ENCODE data around the gene ELL.

The ELL gene

DNA sequence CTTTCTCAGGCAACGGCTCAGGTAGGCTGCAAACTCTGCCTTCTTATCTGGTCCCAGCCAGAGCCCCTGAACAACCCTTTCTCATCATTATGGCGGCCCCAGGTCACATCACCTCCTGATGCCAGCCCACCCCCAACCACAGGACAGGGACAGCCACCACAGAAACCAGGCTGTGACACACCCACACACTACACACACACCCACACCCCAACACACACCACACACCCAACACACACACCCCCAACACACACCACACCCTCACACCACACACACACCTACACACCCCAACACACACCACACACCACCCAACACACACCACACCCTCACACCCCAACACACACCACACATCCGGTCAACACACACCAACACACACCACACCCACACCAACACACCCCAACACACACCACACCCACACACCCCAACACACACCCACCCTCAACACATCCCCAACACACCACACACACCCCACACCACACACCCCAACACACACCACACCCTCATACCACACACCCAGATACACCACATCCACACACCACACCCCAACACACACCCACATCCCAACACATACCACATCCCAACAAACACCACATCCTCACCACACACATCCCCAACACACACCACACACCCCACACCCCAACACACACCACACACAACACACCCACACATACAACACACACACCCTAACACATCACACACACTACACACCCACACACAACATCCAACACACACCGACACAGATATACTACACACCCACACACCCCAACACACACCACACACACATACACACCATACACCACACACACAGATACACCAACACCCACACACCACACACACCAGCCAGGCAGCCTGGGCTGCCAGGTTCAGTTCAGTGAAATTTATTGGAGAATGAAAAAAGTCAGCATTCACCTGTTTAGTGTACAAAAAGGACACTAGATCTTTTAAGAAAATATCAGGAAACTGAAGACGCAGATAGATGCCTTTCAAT, 79.8 kb downstream of the ELL start:
- no peak overlapping the region for H3K4me3 ChIP-seq (ENCODE audit: low read length)
- no peaks in the 10 kb centered on the region for H3K27me3 ChIP-seq (ENCODE audit: insufficient read depth, low read length)
- H3K9me3 ChIP-seq (ENCODE audit: insufficient read depth, low read depth, low read length): no peaks in the 10 kb centered on the region
- peaks cover 19% of the 10 kb centered on the region for H3K4me1 ChIP-seq (ENCODE audit: insufficient read depth, low read length)
- peaks cover 21% of the 10 kb centered on the region for H3K36me3 ChIP-seq (ENCODE audit: insufficient read depth, low read length)
- H3K27ac ChIP-seq (ENCODE audit: low read depth, low read length): no peak overlapping the region
- no peak overlapping the region for H3K9ac ChIP-seq (ENCODE audit: low read depth, low read length)
- 79% methylated on average over 5 of the region's 5 CpGs for WGBS

DNA sequence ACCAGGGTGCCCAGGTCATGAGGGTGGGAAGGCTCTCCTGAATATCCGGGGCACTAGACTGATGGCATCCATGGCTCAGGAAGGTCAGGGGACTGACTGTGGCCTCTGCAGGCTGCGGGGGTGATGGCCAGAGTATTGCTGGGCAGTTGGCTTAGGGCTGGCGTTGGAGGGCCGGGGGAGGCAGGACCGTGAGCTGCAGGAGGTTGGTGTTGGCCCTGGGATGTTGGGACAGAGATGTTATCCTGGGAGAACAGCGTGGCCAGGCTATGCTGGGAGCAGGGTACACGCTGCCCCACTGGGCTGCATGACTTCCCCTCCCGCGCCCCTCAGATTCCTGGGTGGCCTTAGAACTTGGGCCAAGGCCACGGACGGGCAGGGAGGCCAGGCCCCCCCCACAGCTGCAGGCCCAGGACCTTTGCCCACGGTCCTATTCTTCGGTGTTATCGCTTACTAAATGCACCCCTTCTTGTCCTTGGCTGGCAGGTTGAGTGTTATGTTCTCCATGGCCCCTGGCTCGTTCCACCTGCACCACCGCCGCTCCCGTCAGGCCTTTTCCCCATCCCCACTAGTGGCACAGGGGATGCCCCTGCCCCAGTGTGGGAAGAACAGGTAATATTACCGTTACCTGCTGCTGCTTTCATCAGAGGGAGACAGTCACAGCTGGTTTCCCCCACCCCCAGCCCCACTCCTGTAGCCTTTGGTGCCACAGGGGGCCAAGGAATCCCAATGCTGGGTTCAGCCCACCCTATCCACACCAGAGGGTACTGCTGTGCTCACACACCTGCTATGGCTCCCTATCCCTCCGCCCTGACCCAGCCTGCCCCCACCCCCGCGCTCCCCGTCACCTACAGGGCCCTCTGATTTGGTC, 80.7 kb downstream of the ELL start:
- Histone ChIP-seq H3K27ac (ENCODE audit: low read depth, low read length) (no peak overlapping the region), H3K4me1 (ENCODE audit: insufficient read depth, low read length) (peaks cover 19% of the 10 kb centered on the region), H3K27me3 (ENCODE audit: insufficient read depth, low read length) (no peaks in the 10 kb centered on the region), H3K9ac (ENCODE audit: low read depth, low read length) (no peak overlapping the region), H3K9me3 (ENCODE audit: insufficient read depth, low read depth, low read length) (no peaks in the 10 kb centered on the region), H3K4me3 (ENCODE audit: low read length) (no peak overlapping the region), H3K36me3 (ENCODE audit: insufficient read depth, low read length) (peaks cover 22% of the 10 kb centered on the region)
- WGBS: 92% methylated on average over 23 of the region's 23 CpGs

DNA sequence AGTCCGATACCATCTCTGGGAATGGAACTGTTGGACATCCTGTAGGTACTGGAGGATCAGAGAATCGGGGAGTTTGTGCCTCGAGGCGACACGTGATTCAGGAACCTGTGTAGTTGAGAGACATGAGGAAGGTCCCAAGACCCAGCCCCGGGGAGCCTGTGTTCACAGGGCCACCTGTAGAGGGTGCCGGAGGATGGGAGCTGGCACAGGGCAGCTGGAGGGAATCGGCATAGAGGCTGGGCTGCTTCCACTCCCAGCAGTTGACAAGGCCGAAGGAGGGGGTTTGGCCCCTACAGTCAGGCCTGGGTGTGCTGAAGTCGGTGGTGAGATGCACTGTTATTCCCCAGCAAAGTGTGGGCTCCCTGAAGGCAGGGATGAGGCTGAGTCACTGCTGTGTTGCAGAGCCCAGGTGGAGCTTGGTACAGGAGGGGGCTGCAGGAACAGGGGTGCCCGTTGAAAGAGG, 81.4 kb downstream of the ELL start:
- no peak overlapping the region for H3K4me3 ChIP-seq (ENCODE audit: low read length)
- H3K4me1 ChIP-seq (ENCODE audit: insufficient read depth, low read length): peaks cover 19% of the 10 kb centered on the region
- 87% methylated on average over 11 of the region's 11 CpGs for WGBS
- H3K9ac ChIP-seq (ENCODE audit: low read depth, low read length): no peak overlapping the region
- no peaks in the 10 kb centered on the region for H3K27me3 ChIP-seq (ENCODE audit: insufficient read depth, low read length)
- H3K36me3 ChIP-seq (ENCODE audit: insufficient read depth, low read length): peaks cover 26% of the 10 kb centered on the region
- H3K9me3 ChIP-seq (ENCODE audit: insufficient read depth, low read depth, low read length): no peaks in the 10 kb centered on the region
- H3K27ac ChIP-seq (ENCODE audit: low read depth, low read length): no peak overlapping the region

DNA sequence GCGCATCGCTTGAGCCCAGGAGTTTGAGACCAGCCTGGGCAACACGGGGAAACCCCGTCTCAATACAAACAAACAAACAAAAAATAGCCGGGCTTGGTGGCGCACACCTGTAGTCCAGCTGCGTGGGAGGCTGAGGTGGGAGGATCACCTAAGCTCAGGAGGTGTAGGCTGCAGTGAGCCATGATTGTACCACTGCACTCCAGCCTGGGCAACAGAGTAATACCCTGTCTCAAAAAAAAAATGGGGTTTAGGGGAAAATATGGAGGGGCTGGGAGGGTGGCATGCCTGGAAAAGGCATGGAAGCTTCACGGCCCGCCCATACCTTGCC, 82.0 kb downstream of the ELL start:
- no peaks in the 10 kb centered on the region for H3K9me3 ChIP-seq (ENCODE audit: insufficient read depth, low read depth, low read length)

DNA sequence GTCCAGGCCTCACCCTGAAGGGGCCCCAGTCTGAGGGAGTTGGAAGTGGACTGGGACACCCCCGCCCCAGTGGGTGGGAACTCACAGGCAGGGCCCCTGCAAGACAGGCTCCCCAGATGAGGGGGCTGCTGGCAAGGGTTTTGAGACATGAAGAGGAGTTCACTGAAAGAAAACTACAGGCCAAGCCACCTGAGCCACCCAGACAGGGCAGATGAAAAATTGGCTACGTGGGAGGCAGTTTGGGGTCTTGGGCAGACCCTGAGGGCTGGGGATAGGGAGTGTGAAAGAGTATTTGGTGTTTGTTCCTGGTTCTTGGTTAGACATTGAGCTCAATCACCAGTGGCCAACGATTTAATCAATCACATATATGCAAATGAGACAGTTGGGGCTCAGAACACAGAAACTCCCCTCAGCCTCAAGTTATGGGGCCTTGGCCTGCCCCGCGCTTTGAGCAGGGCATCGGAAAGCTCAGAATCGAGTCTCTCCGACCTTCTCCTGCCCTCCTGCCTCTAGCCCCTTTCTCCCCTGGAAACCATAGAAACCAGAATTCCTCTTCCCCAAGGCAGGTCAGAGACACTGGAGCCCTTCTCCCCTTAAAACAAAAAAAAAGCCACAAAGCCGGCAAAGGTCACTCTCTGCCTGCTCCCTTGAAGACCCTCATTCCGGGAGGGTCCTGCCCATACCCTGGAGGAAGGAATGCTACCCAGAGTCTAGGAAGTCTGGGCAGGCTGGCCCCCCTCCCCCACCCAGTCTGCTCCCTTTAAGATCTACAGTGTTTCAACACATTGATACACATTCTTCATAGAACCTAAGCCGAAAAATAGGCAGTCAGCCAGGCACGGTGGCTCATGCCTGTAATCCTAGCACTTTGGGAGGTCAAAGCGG, 82.6 kb downstream of the ELL start:
- peaks cover 28% of the 10 kb centered on the region for H3K36me3 ChIP-seq (ENCODE audit: insufficient read depth, low read length)
- H3K27me3 ChIP-seq (ENCODE audit: insufficient read depth, low read length): no peaks in the 10 kb centered on the region
- H3K9me3 ChIP-seq (ENCODE audit: insufficient read depth, low read depth, low read length): no peaks in the 10 kb centered on the region
- H3K9ac ChIP-seq (ENCODE audit: low read depth, low read length): peak overlapping the region; percentile 4; the same call in 1 of the 2 replicates
- peak overlapping the region; percentile 85; the same call in 1 of the 2 replicates for H3K4me3 ChIP-seq (ENCODE audit: low read length)
- 49% methylated on average over 13 of the region's 13 CpGs for WGBS
- H3K27ac ChIP-seq (ENCODE audit: low read depth, low read length): peak overlapping the region; percentile 92
- H3K4me1 ChIP-seq (ENCODE audit: insufficient read depth, low read length): peaks cover 22% of the 10 kb centered on the region

More for the DNA sequence above, 82.0 kb downstream of the ELL start:
- Histone ChIP-seq H3K36me3 (ENCODE audit: insufficient read depth, low read length) (peaks cover 29% of the 10 kb centered on the region), H3K9ac (ENCODE audit: low read depth, low read length) (no peak overlapping the region), H3K27ac (ENCODE audit: low read depth, low read length) (peak overlapping the region; percentile 92; the same call in 1 of the 2 replicates), H3K4me3 (ENCODE audit: low read length) (no peak overlapping the region), H3K4me1 (ENCODE audit: insufficient read depth, low read length) (peaks cover 19% of the 10 kb centered on the region), H3K27me3 (ENCODE audit: insufficient read depth, low read length) (no peaks in the 10 kb centered on the region)
- WGBS: 92% methylated on average over 9 of the region's 9 CpGs

DNA sequence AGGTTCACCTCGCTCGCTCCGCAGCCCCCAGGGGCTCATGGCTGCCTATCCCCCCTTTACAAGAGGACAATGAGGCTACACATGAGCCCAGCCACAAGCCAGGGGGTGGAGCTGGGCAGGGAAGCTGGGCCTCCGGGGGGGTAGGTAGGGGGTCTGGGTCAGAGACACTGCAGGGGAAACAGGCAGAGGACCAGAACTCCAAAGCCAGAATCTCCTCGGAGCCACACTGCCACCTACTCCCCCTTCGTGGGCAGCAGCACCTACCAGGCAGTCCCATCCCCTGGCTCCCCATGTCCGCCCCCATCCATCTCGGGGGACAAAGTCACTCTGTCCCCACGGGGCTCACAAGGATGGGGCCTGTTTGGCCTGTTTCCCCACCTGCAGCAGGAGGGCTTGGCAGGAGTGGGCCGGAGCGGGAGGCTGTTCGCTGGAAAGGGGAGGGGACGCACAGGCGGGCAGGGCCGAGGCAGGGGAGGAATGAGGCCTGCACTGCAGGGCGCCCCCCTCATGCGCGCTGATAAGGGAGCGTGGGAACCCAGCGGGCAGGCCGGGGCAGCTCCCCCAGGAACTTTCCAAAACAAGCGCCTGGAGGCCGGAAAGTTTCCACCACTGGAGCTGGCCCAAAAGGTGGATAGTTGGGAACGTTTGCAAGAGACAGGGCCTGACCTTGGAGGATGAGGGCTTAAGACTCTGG, 83.4 kb downstream of the ELL start:
- Histone ChIP-seq H3K36me3 (ENCODE audit: insufficient read depth, low read length) (peaks cover 20% of the 10 kb centered on the region), H3K9me3 (ENCODE audit: insufficient read depth, low read depth, low read length) (no peaks in the 10 kb centered on the region), H3K9ac (ENCODE audit: low read depth, low read length) (peak overlapping the region; percentile 70), H3K27ac (ENCODE audit: low read depth, low read length) (peak overlapping the region; percentile 92), H3K4me1 (ENCODE audit: insufficient read depth, low read length) (peaks cover 24% of the 10 kb centered on the region), H3K27me3 (ENCODE audit: insufficient read depth, low read length) (no peaks in the 10 kb centered on the region), H3K4me3 (ENCODE audit: low read length) (peak overlapping the region; percentile 85)
- 11% methylated on average over 24 of the region's 24 CpGs for WGBS

DNA sequence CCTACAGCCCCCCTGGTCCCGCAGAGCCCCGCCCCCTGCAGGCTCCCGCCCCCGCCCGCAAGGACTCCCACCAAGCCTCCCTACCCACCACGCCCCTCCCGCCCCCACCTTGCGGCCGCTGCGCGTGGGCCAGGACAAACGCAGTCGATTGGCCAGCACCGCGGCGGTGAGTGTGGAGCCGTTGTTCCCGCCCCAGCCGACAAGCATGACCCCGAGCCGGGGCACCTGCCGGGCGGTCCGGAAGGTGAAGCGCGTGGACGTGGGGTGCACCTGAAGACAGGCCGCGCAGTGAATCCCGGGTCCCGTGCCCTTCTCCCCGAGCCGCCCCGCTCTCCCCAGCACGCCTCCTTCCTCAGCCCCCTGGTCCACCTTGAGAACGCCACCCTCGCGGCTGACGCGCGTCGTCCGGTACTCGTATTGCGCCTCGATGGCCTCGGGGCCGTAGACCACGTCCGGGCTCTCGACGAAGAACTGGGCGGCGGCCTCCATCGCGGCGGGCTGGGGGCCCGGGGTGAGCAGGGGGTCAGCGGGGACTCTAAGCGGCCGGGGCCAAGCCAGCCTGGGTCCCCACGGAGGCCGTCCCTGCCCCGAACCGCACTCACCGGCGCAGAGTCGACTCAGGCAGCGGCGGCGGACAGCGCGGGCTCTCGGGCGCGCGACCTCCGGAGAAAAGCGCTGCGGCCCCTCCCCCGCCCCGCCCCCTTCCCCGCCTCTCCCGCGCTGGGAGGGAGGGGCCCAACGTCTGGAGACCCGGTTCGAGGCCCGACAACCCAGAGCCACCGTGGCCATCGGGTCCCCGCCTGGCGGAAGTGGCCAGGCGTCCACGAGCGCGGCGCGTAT, 84.2 kb downstream of the ELL start, which contains the start of gene ISYNA1:
Gene ISYNA1, minus strand, starts transcription at position 643 of the 840 bp plus-strand sequence. Its CDS starts 154 bp downstream, at position 489.
- WGBS: under 1% methylated on average over 94 of the region's 99 CpGs
- peaks cover 20% of the 10 kb centered on the region for H3K36me3 ChIP-seq (ENCODE audit: insufficient read depth, low read length)
- peak within 1 kb of the TSS; percentile 92 for H3K27ac ChIP-seq (ENCODE audit: low read depth, low read length)
- H3K4me1 ChIP-seq (ENCODE audit: insufficient read depth, low read length): peaks cover 28% of the 10 kb centered on the region
- peak within 1 kb of the TSS; percentile 72 for H3K9ac ChIP-seq (ENCODE audit: low read depth, low read length)
- H3K27me3 ChIP-seq (ENCODE audit: insufficient read depth, low read length): no peaks in the 10 kb centered on the region
- peak within 1 kb of the TSS; percentile 85 for H3K4me3 ChIP-seq (ENCODE audit: low read length)
- no peaks in the 10 kb centered on the region for H3K9me3 ChIP-seq (ENCODE audit: insufficient read depth, low read depth, low read length)

DNA sequence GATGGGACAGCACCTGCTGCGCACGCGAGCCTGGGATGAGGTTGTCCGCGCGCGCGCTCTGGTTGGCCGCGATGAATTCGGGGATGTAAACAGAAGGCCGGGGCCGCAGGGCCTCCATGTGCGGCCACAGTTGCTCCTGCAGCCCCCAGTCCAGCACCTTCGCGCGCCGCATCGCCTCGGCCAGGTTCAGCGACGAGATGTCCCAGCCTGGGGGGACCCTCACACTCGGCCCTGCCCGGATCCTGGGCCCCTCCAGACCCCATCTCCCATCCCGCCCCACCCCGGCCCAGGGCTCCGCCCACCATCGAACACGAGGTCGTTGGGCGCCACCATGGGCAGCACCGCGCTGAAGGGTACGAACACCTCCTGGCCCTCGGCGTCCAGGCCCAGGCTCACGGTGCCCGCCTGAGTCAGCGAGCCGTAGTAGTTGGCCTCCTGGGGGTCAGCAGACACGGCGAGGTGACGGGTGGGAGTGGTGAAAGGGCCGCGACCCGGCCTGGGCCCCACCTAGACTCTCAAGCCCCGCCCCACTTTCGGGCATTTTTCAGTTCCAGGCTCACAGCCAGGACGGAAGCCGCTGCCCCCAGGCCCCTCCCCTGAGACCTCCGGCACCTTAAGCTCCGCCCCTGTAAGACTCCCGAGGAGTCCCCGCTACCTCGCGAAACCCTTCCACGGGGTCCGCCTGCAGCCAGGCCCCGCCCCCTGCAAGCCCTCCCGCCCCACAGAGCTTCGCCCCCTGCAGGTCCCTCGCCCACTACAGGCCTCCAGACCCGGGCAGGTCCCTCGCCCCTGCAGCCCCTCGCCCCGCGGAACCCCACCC, 85.0 kb downstream of the ELL start:
- Histone ChIP-seq H3K36me3 (ENCODE audit: insufficient read depth, low read length) (peaks cover 20% of the 10 kb centered on the region), H3K4me3 (ENCODE audit: low read length) (peak overlapping the region; percentile 71), H3K27ac (ENCODE audit: low read depth, low read length) (peak overlapping the region; percentile 71; the same call in 1 of the 2 replicates), H3K4me1 (ENCODE audit: insufficient read depth, low read length) (peaks cover 31% of the 10 kb centered on the region), H3K27me3 (ENCODE audit: insufficient read depth, low read length) (no peaks in the 10 kb centered on the region), H3K9me3 (ENCODE audit: insufficient read depth, low read depth, low read length) (no peaks in the 10 kb centered on the region), H3K9ac (ENCODE audit: low read depth, low read length) (peak overlapping the region; percentile 72)
- WGBS: 25% methylated on average over 60 of the region's 67 CpGs
